H1 (cell line): Measurements from ENCODE around the gene TBX6. TPM values are rescaled to one million over a fixed set of nuclear protein-coding genes. Genes with fewer than 3 reads are reported as not detected.

ENCODE experiments used
- CREB1 ChIP-seq: IDR thresholded peaks from 2 replicates; pipeline ENCODE4 v1.6.1; 2012; ENCODE audit warnings: inconsistent platforms
- polyA plus RNA-seq, 7 experiments: library from polyadenylated mRNA; depleted of rRNA in 3 of 7; stranded (reverse) in 5 of 7; unstranded in 2 of 7; fragments of >200 nt in 5 of 7; fragments of 200-250 nt in 2 of 7; gene quantifications; 1 replicate in 5 of 7; 2 replicates in 1 of 7; 4 replicates in 1 of 7; pipeline versions ENCODE4 v1.2.1 to v1.2.3, GENCODE V29; 2011 to 2013; ENCODE audit warnings: missing spikeins in 2 of 7, mixed read lengths in 2 of 7
- total RNA-seq: library from RNA; stranded (reverse); fragmentation: NEBNext Ultra II Directional; extraction: Animal tissue kit (Norgen Biotek cat#: 25700); gene quantifications from 2 replicates; pipeline ENCODE4 v1.2.1, GENCODE V29; 2021
- TF ChIP-seq, protein P1 (sequence below), 3 experiments: IDR thresholded peaks; 1 replicate in 2 of 3; 2 replicates in 1 of 3; pipeline versions ENCODE4 v1.5.1 to v1.6.1; 2011; ENCODE audit warnings: low read length in 3 of 3, mild to moderate bottlenecking in 3 of 3, inconsistent platforms in 2 of 3, low read depth in 1 of 3, moderate library complexity in 1 of 3; ENCODE audit not compliant: insufficient read depth in 1 of 3; ENCODE audit errors: control extremely low read depth in 1 of 3

The TBX6 gene
- total and polyA plus RNA-seq, 2 of the 8 experiments (the other 6 are each of a cell fraction or from before 2014, with no cell fraction given), result 2.2 to 2.8 TPM

DNA sequence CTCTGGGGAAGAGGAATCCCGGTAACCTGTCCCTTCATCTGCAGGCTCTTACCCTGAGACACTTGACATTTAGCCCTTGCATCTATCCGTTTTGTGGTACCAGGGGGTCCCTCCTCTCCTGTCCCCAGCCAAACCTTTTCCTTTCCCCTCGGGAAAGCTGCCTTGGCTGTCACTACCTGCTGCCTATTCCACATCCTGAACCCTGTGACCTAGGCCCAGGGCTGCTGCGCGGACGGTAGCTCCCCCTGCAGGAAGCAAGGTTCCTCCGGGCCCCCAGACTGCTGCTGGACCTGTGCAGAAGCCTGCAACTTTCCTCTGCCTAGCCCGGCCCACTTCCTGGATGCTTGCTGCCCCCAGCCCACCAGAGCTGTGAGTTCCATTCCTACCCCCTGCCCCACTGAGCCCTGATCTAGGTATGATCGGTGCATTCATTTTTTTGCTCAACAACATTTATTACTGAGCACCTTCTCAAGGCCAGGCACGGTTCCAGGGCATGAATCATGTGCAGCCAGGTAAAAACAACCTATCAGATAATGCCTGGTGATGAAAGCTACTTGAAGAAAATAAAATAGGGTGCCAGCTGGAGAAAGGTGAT, 36.7 kb downstream of the TBX6 start (continued):
- TF ChIP-seq, protein P1, sequence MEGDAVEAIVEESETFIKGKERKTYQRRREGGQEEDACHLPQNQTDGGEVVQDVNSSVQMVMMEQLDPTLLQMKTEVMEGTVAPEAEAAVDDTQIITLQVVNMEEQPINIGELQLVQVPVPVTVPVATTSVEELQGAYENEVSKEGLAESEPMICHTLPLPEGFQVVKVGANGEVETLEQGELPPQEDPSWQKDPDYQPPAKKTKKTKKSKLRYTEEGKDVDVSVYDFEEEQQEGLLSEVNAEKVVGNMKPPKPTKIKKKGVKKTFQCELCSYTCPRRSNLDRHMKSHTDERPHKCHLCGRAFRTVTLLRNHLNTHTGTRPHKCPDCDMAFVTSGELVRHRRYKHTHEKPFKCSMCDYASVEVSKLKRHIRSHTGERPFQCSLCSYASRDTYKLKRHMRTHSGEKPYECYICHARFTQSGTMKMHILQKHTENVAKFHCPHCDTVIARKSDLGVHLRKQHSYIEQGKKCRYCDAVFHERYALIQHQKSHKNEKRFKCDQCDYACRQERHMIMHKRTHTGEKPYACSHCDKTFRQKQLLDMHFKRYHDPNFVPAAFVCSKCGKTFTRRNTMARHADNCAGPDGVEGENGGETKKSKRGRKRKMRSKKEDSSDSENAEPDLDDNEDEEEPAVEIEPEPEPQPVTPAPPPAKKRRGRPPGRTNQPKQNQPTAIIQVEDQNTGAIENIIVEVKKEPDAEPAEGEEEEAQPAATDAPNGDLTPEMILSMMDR (IDR thresholded peaks at IDR 0.05; ENCODE audit: control extremely low read depth in 1 of 3, insufficient read depth in 1 of 3, low read depth in 1 of 3, low read length in 3 of 3), result peak; percentile 81 to 96 (median 93)
- 0 out of 2 replicates have a peak, but pooled peaks have one; percentile 26 for TF ChIP-seq CREB1
